LHCN-M2 (cell line): Measurements from ENCODE around the gene OR10J4. TPM values are rescaled to one million over a fixed set of nuclear protein-coding genes. Genes with fewer than 3 reads are reported as not detected.

ENCODE experiments used
- total RNA-seq: library from RNA; depleted of rRNA; stranded (reverse); fragments of >200 nt; gene quantifications from 2 replicates; pipeline ENCODE4 v1.2.3, GENCODE V29; 2014; rRNA removed

Gene OR10J4
- total RNA-seq, 1 experiment from 2014 or later = not detected

Other genes starting within 250 kb of the OR10J4 start
- gene ACKR1, start 227.3 kb upstream of the OR10J4 start, total RNA-seq = not detected in 2 replicates
- gene FCER1A, start 129.9 kb upstream of the OR10J4 start, total RNA-seq = not detected in 2 replicates
- gene OR10J1, start 7.5 kb downstream of the OR10J4 start, total RNA-seq = not detected in 2 replicates
- gene OR10J5, start 103.8 kb downstream of the OR10J4 start, total RNA-seq = not detected in 2 replicates
- not detected in 2 replicates for gene APCS, start 155.6 kb downstream of the OR10J4 start, total RNA-seq